Ovary (tissue), 9 donors: ENCODE measurements around the gene RAPGEF6. TPM values are rescaled to one million over a fixed set of nuclear protein-coding genes. Genes with fewer than 3 reads are reported as not detected.

Experiments
- DNase-seq, 5 donors: peaks; one replicate each; pipeline ENCODE4 v3.0.0-alpha.2; 2019 to 2020
- H3K27ac ChIP-seq, 2 donors: fragments of 200-600 bp; one replicate each; pipeline versions ENCODE4 v1.5.1 to v1.8.0; 2019 to 2022
- H3K27me3 ChIP-seq: fragments of 200-600 bp; one replicate; pipeline ENCODE4 v1.8.0; 2022
- H3K36me3 ChIP-seq: fragments of 200-600 bp; sonication (generic); one replicate; pipeline ENCODE4 v1.5.1; 2019
- H3K4me1 ChIP-seq: one replicate; pipeline ENCODE4 v1.8.1; 2013; ENCODE audit warnings: mild to moderate bottlenecking, moderate library complexity; ENCODE audit not compliant: insufficient read depth
- H3K4me3 ChIP-seq: fragments of 200-600 bp; sonication (generic); one replicate; pipeline ENCODE4 v1.5.1; 2017
- H3K9me3 ChIP-seq, 2 donors: fragments of 200-600 bp in 1 of 2; sonication (generic) in 1 of 2; one replicate each; pipeline versions ENCODE4 v1.5.1 to v1.8.1; 2013 to 2019; ENCODE audit warnings: mild to moderate bottlenecking in 1 of 2, moderate library complexity in 1 of 2
- EP300 ChIP-seq: sonication (generic); formaldehyde crosslinking; IDR thresholded peaks from one replicate; pipeline ENCODE4 v1.6.1; 2017; ENCODE audit warnings: antibody characterized with exemption
- POLR2A ChIP-seq: fragments of 450-650 bp; IDR thresholded peaks from one replicate; pipeline ENCODE4 v1.6.1; 2017; ENCODE audit warnings: antibody characterized with exemption, mild to moderate bottlenecking, moderate library complexity
- WGBS, 3 donors: extraction: QIAGEN DNeasy Blood & Tissue Kit in 1 of 3; methylation state at CpG; one replicate each; pipeline versions ENCODE4 v1.1.5 to v1.1.7; 2013 to 2017; 5-methylcytosine and 5-hydroxymethylcytosine counted together
- intact Hi-C, 4 donors: fragments of 100-400 bp; cut with DNase I; formaldehyde crosslinking; loops; one replicate each; pipeline versions ENCODE4 v1.11.0 to v1.15.1; 2022 to 2023
- polyA plus RNA-seq, 2 donors: library from polyadenylated mRNA; stranded (reverse); fragments of 200-250 nt in 1 of 2; fragments of 350-450 nt in 1 of 2; fragmentation: Illumina TruSeq in 1 of 2; extraction: RNeasy Lipid Tissue Mini Kit (QIAGEN cat#74804) in 1 of 2; gene quantifications; one replicate each; pipeline ENCODE4 v1.2.3, GENCODE V29; 2013 to 2014
- total RNA-seq, 7 donors: library from RNA; depleted of rRNA in 2 of 7; stranded (reverse); fragments of >200 nt in 2 of 7; fragmentation: NEBNext Ultra II Directional in 3 of 7; extraction: Animal tissue kit (Norgen Biotek cat#: 25700) in 3 of 7; gene quantifications; one replicate each; pipeline versions ENCODE4 v1.1.0 to v1.2.4, GENCODE V29; 2016 to 2023
- TF ChIP-seq, protein P1 (sequence below), 3 donors: fragments of 450-650 bp in 2 of 3; fragments of 200-600 bp in 1 of 3; IDR thresholded peaks; one replicate each; pipeline versions ENCODE4 v1.5.1 to v1.8.0; 2016 to 2022; ENCODE audit warnings: antibody characterized with exemption in 3 of 3, mild to moderate bottlenecking in 1 of 3
- donor health status: DM: no; HTN: no; CAD: no; lungs with moderate emphysema.
- donor health status: DM: no; HTN: no; CAD: no.
- donor health status: Bipolar disorder and iron deficiency.
- donor health status: DM: yes; HTN: yes; CAD: no.
- donor health status: DM: no; HTN: no; CAD: no.
- donor health status: DM: yes; HTN: yes; CAD: no.

Gene RAPGEF6
- total and polyA plus RNA-seq, 9 donors, result 4.2 to 25.8 (median 18.5) TPM

GRCh38 chr5:131570757-131571156, 64.3 kb downstream of the RAPGEF6 start:
- no peaks in the 10 kb centered on the region for H3K4me1 ChIP-seq
- TF ChIP-seq EP300, result no peak
- TF ChIP-seq, protein P1, sequence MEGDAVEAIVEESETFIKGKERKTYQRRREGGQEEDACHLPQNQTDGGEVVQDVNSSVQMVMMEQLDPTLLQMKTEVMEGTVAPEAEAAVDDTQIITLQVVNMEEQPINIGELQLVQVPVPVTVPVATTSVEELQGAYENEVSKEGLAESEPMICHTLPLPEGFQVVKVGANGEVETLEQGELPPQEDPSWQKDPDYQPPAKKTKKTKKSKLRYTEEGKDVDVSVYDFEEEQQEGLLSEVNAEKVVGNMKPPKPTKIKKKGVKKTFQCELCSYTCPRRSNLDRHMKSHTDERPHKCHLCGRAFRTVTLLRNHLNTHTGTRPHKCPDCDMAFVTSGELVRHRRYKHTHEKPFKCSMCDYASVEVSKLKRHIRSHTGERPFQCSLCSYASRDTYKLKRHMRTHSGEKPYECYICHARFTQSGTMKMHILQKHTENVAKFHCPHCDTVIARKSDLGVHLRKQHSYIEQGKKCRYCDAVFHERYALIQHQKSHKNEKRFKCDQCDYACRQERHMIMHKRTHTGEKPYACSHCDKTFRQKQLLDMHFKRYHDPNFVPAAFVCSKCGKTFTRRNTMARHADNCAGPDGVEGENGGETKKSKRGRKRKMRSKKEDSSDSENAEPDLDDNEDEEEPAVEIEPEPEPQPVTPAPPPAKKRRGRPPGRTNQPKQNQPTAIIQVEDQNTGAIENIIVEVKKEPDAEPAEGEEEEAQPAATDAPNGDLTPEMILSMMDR (IDR thresholded peaks at IDR 0.05), result no peak
- no peak for TF ChIP-seq POLR2A
- no peak overlapping the region for H3K4me3 ChIP-seq
- no peak for DNase-seq
- H3K9me3 ChIP-seq, result no peaks in the 10 kb centered on the region
- H3K36me3 ChIP-seq, result no peaks in the 10 kb centered on the region
- no peaks in the 10 kb centered on the region for H3K27me3 ChIP-seq
- WGBS, 3 donors, result 88 to 93% (median 89%) methylated on average over 7 of the region's 7 CpGs
- no peak overlapping the region for H3K27ac ChIP-seq
- intact Hi-C loops, result no loop called here

DNA sequence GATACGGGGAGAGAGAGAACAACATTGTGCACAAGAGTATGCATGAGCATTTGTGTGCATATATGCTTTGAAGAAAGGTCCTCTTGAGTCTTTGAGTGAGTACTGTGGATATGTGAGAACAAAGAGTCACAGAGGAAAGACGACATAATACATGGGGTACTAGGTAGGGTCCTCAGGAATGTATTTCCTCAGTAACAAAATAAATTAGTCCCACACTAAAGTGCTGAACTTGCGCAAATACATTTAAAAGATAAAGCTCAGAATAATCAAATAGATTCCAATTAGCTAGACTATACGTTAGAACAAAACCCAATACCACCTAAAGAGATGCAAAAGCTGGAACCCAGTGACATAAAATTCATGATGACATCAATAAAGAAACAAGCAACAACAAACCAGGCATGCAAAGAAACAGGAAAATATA, 70.8 kb downstream of the RAPGEF6 start:
- 89 to 92% (median 90%) methylated on average over 4 of the region's 4 CpGs for WGBS, 3 donors
- no peak overlapping the region for H3K4me3 ChIP-seq
- H3K9me3 ChIP-seq, result no peaks in the 10 kb centered on the region
- DNase-seq, result no peak
- TF ChIP-seq, protein P1 (IDR thresholded peaks at IDR 0.05), result no peak
- TF ChIP-seq POLR2A (no peak), EP300 (no peak)
- intact Hi-C loops, result no loop called here
- no peaks in the 10 kb centered on the region for H3K27me3 ChIP-seq
- no peak overlapping the region for H3K27ac ChIP-seq
- no peaks in the 10 kb centered on the region for H3K4me1 ChIP-seq
- no peaks in the 10 kb centered on the region for H3K36me3 ChIP-seq

- Histone ChIP-seq H3K4me3 (no peak overlapping the region), H3K36me3 (no peaks in the 10 kb centered on the region), H3K9me3 (no peaks in the 10 kb centered on the region), H3K4me1 (no peaks in the 10 kb centered on the region), H3K27ac (no peak overlapping the region), H3K27me3 (no peaks in the 10 kb centered on the region)
- DNase-seq, result no peak
- intact Hi-C loops, result no loop called here
- WGBS, 3 donors, result 91 to 93% (median 92%) methylated on average over 8 of the region's 8 CpGs
- TF ChIP-seq EP300 (no peak), POLR2A (no peak)
- TF ChIP-seq, protein P1 (IDR thresholded peaks at IDR 0.05), result no peak
Observed at GRCh38 chr5:131563434-131564228, 71.4 kb downstream of the RAPGEF6 start.

GRCh38 chr5:131550606-131551005, 84.4 kb downstream of the RAPGEF6 start:
- TF ChIP-seq POLR2A, result no peak
- no peak for TF ChIP-seq EP300
- TF ChIP-seq, protein P1 (IDR thresholded peaks at IDR 0.05), result no peak
- no peaks in the 10 kb centered on the region for H3K9me3 ChIP-seq
- H3K27ac ChIP-seq, result no peak overlapping the region
- H3K4me3 ChIP-seq, result no peak overlapping the region
- intact Hi-C loops, result no loop called here
- no peaks in the 10 kb centered on the region for H3K4me1 ChIP-seq
- no peak for DNase-seq
- H3K36me3 ChIP-seq, result no peaks in the 10 kb centered on the region
- peaks cover 2% of the 10 kb centered on the region for H3K27me3 ChIP-seq
- WGBS, 3 donors, result 75 to 83% (median 78%) methylated on average over 2 of the region's 2 CpGs
